ENCODE measurements around the gene RACK1.
A peak's percentile ranks its signal among the peaks of the same experiment; 100 is the strongest.

The RACK1 gene

DNA sequence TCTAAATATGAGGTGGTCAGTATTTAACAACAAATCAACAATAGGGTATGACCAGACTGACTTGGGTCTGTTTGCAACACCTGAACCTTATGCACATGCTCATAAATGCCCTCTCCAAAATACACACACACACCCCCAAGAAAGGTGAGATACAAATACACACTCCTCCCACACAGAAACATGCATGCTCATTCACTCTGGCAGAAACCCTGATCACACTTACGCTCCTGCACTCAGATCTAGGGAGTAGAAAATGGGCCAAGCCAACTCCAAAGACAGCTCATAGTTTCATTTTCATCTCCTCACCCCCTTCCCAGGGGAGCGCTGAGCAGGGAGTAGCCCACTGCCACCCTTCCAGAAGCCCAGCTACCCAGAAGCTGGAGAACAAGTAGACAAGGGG lies 50.0 kb downstream of the RACK1 start:
- no peak for DNase-seq

DNA sequence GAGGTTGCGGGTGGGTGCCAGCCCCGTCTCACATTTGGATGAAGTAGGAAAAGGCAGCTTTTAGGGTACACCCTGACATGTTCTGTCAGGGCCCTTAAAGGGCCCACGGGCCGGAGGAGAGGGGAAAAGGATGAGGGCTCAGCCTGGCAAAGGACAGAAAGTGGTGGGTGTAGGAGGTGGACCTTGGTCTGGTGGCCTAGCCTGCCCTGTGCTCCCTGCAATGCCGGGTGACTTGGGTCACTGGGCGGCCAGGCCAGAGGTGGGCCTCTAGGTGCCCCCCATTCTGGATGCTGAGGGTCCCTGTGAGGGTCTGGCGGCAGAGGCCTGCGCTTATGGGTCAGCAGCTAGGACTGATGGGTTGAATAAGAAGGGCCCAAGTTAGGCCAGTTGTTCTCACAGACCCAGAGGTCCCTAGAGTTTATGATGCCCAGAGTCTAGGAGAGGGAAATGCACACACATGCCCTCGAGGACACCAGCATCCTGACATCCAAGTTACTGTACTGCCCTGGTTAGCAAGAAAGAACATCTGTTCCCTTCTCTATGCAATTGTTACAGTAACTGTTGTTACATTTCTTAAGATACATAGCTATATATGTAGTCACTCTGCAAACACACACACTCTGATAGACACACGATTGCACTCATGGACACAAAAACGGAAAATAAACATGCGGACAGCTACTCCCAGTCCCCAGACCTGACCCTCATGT lies 51.2 kb downstream of the RACK1 start:
- no peak for DNase-seq

DNA sequence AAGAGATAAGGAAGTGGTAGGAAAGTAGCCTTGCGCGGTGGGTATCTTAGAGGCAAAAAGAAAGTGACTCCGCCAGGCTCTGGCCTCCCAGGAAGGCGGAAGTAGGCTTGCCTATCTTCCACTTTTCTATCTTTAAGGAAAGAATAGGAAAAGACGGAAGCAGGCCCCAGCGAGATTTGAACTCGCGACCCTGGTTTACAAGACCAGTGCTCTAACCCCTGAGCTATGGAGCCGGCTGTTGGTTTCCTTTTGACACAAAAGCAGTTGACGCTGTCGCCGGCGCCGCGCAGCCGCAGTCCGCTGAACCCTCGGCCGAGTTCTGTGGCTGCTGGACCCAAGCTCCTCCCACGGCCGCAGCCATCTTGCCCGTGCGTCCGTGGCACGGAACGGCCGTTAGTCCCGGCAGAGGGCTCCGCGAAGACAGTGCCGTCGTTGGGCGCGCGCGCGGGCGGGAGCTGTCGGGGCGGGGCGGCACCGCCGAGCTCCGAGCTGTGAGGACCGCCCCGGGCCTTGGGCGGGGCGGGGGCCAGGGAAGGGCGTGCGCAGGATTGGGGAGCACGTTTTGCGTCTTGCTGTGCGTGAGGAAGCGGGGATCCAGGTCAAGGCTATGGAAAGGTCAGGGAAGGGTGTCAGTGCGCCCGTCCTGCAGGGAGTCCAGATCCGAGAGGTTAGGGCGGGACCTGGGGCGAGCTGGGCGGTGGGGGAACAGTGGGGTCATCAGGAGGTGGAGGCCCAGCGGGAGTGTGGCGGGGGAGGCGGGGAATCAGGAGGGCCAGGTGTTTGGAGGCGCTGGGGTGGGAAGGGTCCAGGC lies 52.0 kb downstream of the RACK1 start:
- peak; percentile 91 for DNase-seq

DNA sequence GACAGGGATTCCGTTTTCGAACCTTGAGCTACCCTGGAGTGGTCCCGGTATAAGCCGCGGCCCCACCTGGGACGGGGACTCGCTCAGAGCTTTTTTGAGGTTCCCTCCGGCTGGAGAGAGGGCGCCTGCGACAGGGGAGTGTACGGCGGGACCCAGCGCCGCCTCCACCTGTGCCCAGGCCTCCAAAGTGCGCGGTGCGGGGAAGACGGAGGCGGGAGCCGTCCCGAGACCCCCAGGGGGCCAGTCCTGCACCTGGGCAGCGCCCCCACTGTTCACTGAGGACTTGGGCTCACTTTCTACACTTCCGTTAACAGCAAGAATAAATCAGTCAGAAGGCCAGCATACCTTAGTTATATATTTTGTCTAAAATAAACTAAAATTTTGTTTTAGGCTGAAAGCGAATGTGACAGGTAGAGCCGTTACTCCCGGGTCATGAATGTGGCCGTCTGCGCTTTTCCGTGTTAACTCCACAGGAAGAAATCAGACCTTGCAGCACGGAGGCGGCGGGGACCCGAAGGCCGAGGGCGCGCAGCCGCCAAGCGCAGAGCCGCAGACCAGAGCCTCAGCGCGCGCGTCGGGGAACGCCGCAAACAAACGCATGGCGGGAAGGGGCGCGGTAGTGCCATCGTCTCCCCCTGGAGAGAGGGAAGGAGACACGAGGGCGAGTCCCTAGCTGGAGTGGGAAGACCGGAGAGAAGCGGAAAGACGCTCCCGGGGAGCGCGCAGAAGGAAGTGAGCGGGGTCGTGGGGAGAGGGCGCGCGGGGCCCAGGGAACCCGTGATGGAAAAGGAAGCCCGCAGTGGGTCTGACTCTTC lies 52.8 kb downstream of the RACK1 start:
- DNase-seq: peak; percentile 65

DNA sequence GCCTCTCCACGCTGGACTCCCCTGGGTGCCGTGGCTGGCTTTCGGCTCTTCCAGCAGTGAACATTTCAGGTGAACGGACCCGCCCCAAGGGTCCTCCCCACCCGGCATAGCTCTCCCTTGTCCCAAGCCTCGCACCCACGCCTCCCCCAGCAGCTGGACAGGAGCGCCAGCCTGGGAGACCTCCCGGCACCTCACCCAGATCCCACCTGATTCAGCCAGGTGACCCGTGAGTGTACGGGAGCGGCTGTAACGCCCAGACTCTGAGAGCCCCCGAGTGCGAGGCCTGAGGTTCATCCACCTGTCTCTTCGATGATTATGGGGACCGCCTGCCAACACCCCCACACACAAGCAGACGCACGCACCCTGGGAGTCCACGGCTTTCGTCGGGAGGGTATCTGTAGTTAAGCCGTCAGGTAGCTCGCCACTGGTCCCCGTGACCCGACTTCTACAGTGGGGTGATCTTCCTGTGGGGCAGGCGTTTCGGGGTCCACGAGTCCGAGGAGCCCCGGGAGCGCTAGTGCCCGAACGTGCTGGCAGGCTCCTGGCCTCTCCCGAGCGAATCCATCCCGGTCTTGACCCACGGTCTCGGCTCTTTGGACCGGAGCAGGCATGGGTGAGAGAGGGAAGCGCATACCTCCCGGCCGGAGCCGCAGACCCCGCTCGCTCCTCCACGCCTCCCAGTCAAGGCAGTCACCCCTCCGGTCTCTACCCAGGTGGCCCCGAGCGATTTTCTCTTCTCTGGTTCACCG lies 53.6 kb downstream of the RACK1 start:
- DNase-seq: peak; percentile 50

DNA sequence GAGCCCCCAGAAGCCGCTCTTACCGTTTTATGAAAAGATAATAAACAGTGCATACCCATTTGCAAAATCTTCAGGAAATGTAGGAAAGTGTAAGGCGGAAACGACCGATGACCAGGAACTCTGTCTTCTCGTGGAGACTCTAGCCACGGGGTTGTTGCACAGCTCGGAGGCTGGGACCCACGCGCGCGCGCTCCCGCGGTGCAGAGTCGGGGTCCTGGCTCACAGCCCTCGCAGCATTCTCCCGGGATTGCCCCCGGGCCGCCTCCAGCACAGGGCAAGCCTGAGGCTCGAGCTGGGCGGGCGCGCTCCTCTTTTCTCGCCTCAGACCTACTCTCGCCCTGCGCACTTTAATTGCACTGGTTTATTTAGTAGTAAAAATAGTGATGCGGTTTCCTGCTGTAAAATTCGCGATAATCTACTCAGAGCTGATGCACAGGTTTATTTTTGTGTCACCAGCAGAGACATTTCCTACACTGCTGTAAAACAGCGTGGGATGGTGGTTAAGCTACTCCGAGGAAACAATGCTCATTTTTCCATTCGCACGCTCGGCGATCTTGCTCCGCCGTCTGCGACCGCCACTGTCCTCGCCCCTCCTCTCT lies 54.2 kb downstream of the RACK1 start:
- DNase-seq: peak; percentile 58

DNA sequence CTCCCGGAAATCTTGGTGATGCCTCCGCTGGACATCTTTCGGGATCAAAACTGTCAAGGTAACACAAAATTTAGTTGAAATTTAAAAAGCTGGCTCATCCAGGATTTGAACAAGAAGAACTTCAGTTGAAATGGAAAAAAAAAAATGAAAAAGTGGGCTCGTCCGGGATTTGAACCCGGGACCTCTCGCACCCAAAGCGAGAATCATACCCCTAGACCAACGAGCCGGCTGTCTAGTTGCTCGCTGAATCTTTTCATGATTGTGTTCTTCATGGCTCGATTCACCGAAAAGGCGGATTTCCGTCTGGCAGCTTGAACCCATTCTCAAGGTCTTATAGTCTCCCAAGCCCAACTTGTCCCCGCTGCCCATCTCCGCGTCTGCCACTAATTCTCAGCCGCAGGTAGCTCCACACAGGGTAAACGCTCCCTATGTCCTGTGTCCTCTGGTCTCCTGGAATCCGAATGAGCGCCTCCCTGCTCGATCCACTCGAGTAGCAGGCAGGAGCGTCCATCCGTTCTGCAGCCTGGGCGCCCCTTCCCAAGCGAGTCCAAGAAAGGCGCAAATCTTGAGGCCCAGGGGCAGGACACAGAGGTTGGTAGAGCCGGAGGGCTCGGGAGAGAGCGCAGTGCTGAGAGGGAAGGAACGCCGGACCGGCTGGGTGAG lies 54.9 kb downstream of the RACK1 start:
- peak; percentile 72 for DNase-seq

DNA sequence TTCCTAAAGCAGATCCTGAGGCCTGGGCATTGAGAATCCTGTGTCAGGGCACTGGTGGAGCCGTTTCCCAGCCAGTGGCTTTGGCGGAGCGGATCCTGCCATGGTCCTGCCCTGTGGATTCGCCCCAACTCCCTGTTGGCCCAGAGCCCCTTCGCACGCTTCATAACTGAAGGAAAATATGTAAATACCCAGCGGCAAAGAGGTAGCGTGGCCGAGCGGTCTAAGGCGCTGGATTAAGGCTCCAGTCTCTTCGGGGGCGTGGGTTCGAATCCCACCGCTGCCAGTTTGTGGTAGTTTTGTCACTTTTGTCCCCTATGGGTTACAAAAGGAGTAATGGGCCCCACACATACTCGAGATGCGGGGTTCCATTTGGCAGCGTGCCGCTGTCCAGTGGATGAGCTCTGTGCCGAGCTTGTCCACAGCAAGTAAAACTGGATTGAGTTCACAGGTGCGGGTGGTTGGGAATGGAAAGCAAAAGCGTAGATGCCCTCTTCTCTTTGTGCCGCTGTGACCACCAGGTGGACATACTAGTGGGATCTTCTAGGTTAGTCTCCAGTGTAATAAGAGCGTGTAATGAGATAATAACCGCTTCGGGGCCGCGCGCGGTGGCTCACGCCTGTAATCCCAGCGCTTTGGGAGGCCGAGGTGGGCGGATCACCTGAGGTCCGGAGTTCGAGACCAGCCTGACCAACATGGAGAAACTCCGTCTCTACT lies 56.0 kb downstream of the RACK1 start:
- peak; percentile 67 for DNase-seq

DNA sequence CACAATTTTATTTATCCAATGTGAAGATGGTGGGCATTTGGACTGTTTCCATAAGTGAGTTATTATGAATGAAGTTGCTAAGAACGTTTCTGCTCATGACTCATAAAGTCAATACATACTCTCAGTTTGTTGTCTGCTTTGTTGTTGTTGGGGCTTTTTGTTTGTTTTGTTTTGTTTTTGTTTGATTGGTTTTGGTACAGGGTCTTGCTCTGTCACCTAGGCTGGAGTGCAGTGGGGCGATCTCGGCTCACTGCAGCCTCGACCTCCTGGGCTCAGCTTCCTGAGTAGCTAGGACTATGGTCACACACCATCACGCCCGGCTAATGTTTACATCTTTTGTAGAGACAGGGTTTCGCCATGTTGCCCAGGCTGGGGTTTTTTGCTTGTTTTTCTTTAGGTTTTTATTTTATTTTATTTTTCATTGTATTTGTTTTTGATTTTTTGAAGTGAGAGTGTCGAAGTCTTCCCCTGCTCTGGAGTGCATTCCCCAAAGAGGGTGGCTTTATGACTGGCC lies 56.7 kb downstream of the RACK1 start:
- DNase-seq: no peak

Data from activated naive CD4-positive, alpha-beta T cell treated with anti-CD3 and anti-CD28 coated beads, Interleukin-2, amount 50 U/mL, for 16 hours (primary cell).